Adrenal gland (tissue), 5 donors: ENCODE measurements around the gene ABTB2.

ENCODE experiments used
- POLR2A ChIP-seq, 2 donors: fragments of 450-650 bp; IDR thresholded peaks; one replicate each; pipeline ENCODE4 v1.6.1; 2017; ENCODE audit warnings: antibody characterized with exemption in 2 of 2, mild to moderate bottlenecking in 2 of 2, moderate library complexity in 1 of 2
- TF ChIP-seq, protein P1 (sequence below), 6 experiments: fragments of 450-650 bp in 4 of 6; fragments of 200-600 bp in 2 of 6; sonication (generic) in 1 of 6; IDR thresholded peaks; 1 replicate in 5 of 6; 2 replicates in 1 of 6; pipeline versions ENCODE4 v1.5.1 to v1.8.0; 2016 to 2021; ENCODE audit warnings: antibody characterized with exemption in 6 of 6, mild to moderate bottlenecking in 2 of 6, moderate library complexity in 1 of 6
- donor health status: DM: no; HTN: no; CAD: no.

DNA sequence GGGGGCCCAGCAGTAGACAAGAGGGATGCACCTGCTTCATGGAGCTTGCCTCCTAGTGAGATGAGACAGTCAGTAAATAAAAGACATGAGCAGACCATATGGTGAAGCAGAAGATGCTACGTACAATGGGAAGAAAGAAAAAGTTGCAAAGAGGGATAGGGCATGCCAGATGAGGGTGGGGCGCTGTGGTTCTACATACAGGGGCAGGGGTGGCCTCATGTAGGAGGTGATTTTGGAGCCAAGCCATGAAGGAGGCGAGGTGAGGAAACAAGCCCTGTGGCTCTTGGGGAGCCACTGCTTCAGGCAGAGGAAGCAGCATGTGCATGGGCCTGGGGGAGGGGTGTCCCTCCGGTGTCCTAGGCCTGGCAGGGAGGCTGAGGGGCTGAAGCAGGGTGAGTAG is 237.2 kb downstream of the ABTB2 start:
- TF ChIP-seq, protein P1, sequence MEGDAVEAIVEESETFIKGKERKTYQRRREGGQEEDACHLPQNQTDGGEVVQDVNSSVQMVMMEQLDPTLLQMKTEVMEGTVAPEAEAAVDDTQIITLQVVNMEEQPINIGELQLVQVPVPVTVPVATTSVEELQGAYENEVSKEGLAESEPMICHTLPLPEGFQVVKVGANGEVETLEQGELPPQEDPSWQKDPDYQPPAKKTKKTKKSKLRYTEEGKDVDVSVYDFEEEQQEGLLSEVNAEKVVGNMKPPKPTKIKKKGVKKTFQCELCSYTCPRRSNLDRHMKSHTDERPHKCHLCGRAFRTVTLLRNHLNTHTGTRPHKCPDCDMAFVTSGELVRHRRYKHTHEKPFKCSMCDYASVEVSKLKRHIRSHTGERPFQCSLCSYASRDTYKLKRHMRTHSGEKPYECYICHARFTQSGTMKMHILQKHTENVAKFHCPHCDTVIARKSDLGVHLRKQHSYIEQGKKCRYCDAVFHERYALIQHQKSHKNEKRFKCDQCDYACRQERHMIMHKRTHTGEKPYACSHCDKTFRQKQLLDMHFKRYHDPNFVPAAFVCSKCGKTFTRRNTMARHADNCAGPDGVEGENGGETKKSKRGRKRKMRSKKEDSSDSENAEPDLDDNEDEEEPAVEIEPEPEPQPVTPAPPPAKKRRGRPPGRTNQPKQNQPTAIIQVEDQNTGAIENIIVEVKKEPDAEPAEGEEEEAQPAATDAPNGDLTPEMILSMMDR (IDR thresholded peaks at IDR 0.05), result no peak
- no peak for TF ChIP-seq POLR2A (IDR thresholded peaks at IDR 0.05)
